Keratinocyte (primary cell): ENCODE measurements around the gene LCN2. TPM values are rescaled to one million over a fixed set of nuclear protein-coding genes. Genes with fewer than 3 reads are reported as not detected.

ENCODE experiments used
- DNase-seq: peaks from one replicate; pipeline ENCODE4 v3.0.0-alpha.2; 2011; ENCODE audit warnings: low read depth, missing footprints, low spot score
- FAIRE-seq: peaks from 2 replicates; lab custom pipeline; 2011; peaks lifted over from hg19 to GRCh38; lab: Jason Lieb, UNC
- H2AFZ ChIP-seq: 2 replicates; pipeline ENCODE4 v1.6.0; 2012; ENCODE audit warnings: low read length, control low read depth, inconsistent platforms; ENCODE audit not compliant: control insufficient read depth
- H3K27ac ChIP-seq: 2 replicates; pipeline ENCODE4 v1.5.1; 2011; ENCODE audit warnings: low read length; ENCODE audit not compliant: control insufficient read depth, insufficient read depth
- H3K27me3 ChIP-seq: 3 replicates; pipeline ENCODE4 v1.6.0; 2011; ENCODE audit warnings: low read length; ENCODE audit not compliant: control insufficient read depth, insufficient read depth; ENCODE audit errors: extremely low read depth
- H3K36me3 ChIP-seq, 2 experiments: 2 replicates in 1 of 2; 3 replicates in 1 of 2; pipeline ENCODE4 v1.5.1; 2011; ENCODE audit warnings: low read length in 2 of 2, mild to moderate bottlenecking in 1 of 2; ENCODE audit not compliant: control insufficient read depth in 2 of 2, insufficient read depth in 2 of 2; ENCODE audit errors: extremely low read depth in 1 of 2
- H3K4me1 ChIP-seq: 3 replicates; pipeline ENCODE4 v1.5.1; 2011; ENCODE audit warnings: low read length; ENCODE audit not compliant: control insufficient read depth, insufficient read depth; ENCODE audit errors: extremely low read depth
- H3K4me2 ChIP-seq: 3 replicates; pipeline ENCODE4 v1.6.0; 2011; ENCODE audit warnings: low read depth, low read length; ENCODE audit not compliant: control insufficient read depth, insufficient read depth; ENCODE audit errors: extremely low read depth
- H3K4me3 ChIP-seq, 3 experiments: fragments of 200-600 bp in 1 of 3; sonication (generic) in 1 of 3; 2 replicates in 2 of 3; 3 replicates in 1 of 3; pipeline ENCODE4 v1.5.1; 2011 to 2016; ENCODE audit warnings: low read length in 3 of 3, mild to moderate bottlenecking in 3 of 3, control low read depth in 2 of 3, inconsistent platforms in 1 of 3, low read depth in 1 of 3, mixed read lengths in 1 of 3, mixed run types in 1 of 3, moderate library complexity in 1 of 3; ENCODE audit not compliant: control insufficient read depth in 2 of 3, insufficient read depth in 2 of 3; ENCODE audit errors: extremely low read depth in 1 of 3
- H3K79me2 ChIP-seq: 2 replicates; pipeline ENCODE4 v1.6.0; 2012; ENCODE audit warnings: low read length; ENCODE audit not compliant: control insufficient read depth, insufficient read depth
- H3K9ac ChIP-seq: 3 replicates; pipeline ENCODE4 v1.6.0; 2011; ENCODE audit warnings: low read length; ENCODE audit not compliant: control insufficient read depth, insufficient read depth; ENCODE audit errors: extremely low read depth
- H3K9me1 ChIP-seq: 3 replicates; pipeline ENCODE4 v1.6.0; 2011; ENCODE audit warnings: low read length; ENCODE audit not compliant: control insufficient read depth, insufficient read depth; ENCODE audit errors: extremely low read depth
- H3K9me3 ChIP-seq: 2 replicates; pipeline ENCODE4 v1.5.1; 2012; ENCODE audit warnings: low read depth, low read length; ENCODE audit not compliant: control insufficient read depth
- H4K20me1 ChIP-seq: 3 replicates; pipeline ENCODE4 v1.6.0; 2011; ENCODE audit warnings: low read length; ENCODE audit not compliant: control insufficient read depth, insufficient read depth; ENCODE audit errors: extremely low read depth
- EZH2 ChIP-seq: IDR thresholded peaks from one replicate; pipeline ENCODE4 v1.6.1; 2012; ENCODE audit warnings: inconsistent platforms, mild to moderate bottlenecking, low read length, moderate library complexity
- dilution Hi-C: fragments of 300-500 bp; cut with MboI; formaldehyde crosslinking; loops from one replicate; pipeline ENCODE4 v1.7.0; 2020; ENCODE audit warnings: low sequenced_read_pairs; ENCODE audit not compliant: extremely low pct_ligation_motif_present
- polyA plus RNA-seq, 5 experiments: library from polyadenylated mRNA; depleted of rRNA in 3 of 5; stranded (reverse) in 3 of 5; stranded (forward) in 1 of 5; unstranded in 1 of 5; fragments of >200 nt; gene quantifications; 1 replicate in 1 of 5; 2 replicates in 3 of 5; 3 replicates in 1 of 5; pipeline versions ENCODE4 v1.2.1 to v1.2.3, GENCODE V29; 2011 to 2012; ENCODE audit warnings: missing spikeins in 2 of 5, low read depth in 1 of 5, low replicate concordance in 1 of 5
- TF ChIP-seq, protein P1 (sequence below), 3 experiments: IDR thresholded peaks in 1 of 3; conservative IDR thresholded peaks in 1 of 3; optimal IDR thresholded peaks in 1 of 3; 2 replicates in 2 of 3; 3 replicates in 1 of 3; pipeline versions ENCODE3 to v1.5.1; 2011; ENCODE audit warnings: low read length in 3 of 3, mild to moderate bottlenecking in 3 of 3, moderate library complexity in 2 of 3, control low read depth in 1 of 3, inconsistent platforms in 1 of 3; ENCODE audit not compliant: insufficient read depth in 2 of 3; ENCODE audit errors: extremely low read depth in 1 of 3

The LCN2 gene
- polyA plus RNA-seq, 1 donor (not counting 4 experiments of a cell fraction or from before 2014, with no cell fraction given), result 28.9 TPM

DNA sequence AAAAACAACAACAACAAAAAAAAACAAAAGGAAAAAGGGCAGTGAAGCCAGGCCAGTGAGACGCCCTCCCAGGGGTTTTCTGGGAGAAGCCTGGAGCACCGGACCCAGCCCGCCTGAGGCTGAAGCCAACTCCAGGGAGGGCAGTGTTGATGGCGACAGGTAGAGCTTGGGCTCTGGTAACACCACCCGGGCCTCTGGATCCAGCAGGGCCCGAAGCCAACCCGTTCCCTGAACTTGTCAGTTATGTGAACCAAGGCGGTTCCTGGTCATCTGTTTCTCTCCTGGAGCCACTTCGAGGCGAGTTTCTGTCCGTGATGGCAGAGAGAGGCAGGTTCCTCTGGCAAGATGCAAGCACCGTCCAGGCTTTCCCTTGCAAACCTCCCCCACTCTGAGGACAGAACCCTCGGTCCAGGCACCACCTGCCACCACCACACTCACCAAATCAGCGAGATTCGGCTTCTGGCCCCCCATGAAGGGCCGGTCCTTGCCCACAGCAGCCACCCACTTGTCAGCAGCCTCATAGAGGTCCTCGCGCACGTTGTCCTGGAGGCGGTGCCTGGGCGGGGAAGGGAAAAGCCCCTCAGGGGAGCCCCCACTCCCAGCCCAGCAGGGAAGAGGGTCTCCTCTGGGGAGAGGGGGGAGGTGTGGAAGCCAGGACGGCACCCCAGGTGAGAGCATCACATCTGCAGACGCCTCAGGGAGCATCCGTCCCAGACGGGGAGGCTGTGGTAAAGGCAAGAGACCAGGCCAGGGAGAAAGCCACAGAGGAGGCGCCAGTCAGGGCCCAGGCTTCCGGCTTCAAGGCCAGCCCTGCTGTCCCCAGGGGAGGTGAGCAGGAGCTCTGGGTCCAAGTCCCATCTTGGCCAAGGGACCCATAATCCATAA is 27.1 kb upstream of the LCN2 start:
- no peak for FAIRE-seq
- TF ChIP-seq, protein P1, sequence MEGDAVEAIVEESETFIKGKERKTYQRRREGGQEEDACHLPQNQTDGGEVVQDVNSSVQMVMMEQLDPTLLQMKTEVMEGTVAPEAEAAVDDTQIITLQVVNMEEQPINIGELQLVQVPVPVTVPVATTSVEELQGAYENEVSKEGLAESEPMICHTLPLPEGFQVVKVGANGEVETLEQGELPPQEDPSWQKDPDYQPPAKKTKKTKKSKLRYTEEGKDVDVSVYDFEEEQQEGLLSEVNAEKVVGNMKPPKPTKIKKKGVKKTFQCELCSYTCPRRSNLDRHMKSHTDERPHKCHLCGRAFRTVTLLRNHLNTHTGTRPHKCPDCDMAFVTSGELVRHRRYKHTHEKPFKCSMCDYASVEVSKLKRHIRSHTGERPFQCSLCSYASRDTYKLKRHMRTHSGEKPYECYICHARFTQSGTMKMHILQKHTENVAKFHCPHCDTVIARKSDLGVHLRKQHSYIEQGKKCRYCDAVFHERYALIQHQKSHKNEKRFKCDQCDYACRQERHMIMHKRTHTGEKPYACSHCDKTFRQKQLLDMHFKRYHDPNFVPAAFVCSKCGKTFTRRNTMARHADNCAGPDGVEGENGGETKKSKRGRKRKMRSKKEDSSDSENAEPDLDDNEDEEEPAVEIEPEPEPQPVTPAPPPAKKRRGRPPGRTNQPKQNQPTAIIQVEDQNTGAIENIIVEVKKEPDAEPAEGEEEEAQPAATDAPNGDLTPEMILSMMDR (optimal IDR thresholded peaks at IDR 0.05 in 1 of 3, IDR thresholded peaks at IDR 0.05 in 1 of 3, conservative IDR thresholded peaks at IDR 0.05 in 1 of 3; ENCODE audit: extremely low read depth in 1 of 3, insufficient read depth in 2 of 3, low read length in 3 of 3), result no peak
- no peak for TF ChIP-seq EZH2
- H3K4me1 ChIP-seq, result peaks cover 14% of the 10 kb centered on the region

DNA sequence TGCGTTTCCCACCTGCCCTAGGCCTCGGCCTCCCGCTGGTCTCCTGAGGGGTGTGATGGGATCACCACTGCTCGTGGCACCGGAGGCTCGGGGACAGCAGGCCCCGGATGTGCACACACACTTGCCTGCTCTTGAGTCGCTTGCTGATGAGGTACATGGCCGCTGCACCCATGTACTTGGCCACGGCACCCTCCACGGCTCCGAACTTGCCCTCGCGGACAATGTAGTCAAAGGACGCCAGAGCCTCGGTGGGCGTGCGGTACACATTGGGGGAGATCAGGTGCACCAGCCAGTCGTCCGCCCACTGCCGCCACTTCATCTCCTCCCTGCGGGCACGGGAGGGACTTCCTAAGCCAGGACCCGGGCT is 26.5 kb upstream of the LCN2 start:
- Histone ChIP-seq H3K9ac (no peak overlapping the region), H3K9me1 (no peaks in the 10 kb centered on the region), H3K27ac (no peak overlapping the region), H4K20me1 (peaks cover 3% of the 10 kb centered on the region), H3K4me2 (no peak overlapping the region), H3K36me3 (peaks cover 20 to 31% of the 10 kb centered on the region in 2 experiments), H2AFZ (no peak overlapping the region), H3K9me3 (no peaks in the 10 kb centered on the region), H3K79me2 (peaks cover 26% of the 10 kb centered on the region), H3K4me3 (no peak overlapping the region), H3K27me3 (no peaks in the 10 kb centered on the region), H3K4me1 (peaks cover 12% of the 10 kb centered on the region)
- TF ChIP-seq, protein P1 (optimal IDR thresholded peaks at IDR 0.05 in 1 of 3, IDR thresholded peaks at IDR 0.05 in 1 of 3, conservative IDR thresholded peaks at IDR 0.05 in 1 of 3; ENCODE audit: extremely low read depth in 1 of 3, insufficient read depth in 2 of 3, low read length in 3 of 3), result no peak
- no peak for TF ChIP-seq EZH2
- FAIRE-seq, result no peak
- DNase-seq, result no peak
- dilution Hi-C loops, result no loop called here

More for the DNA sequence above, 27.1 kb upstream of the LCN2 start:
- Histone ChIP-seq H3K9ac (no peak overlapping the region), H2AFZ (no peak overlapping the region), H3K36me3 (peaks cover 20 to 31% of the 10 kb centered on the region in 2 experiments), H3K79me2 (peaks cover 22% of the 10 kb centered on the region), H3K9me1 (no peaks in the 10 kb centered on the region), H3K9me3 (no peaks in the 10 kb centered on the region), H3K27ac (no peak overlapping the region), H3K4me2 (no peak overlapping the region), H3K27me3 (no peaks in the 10 kb centered on the region), H4K20me1 (peaks cover 3% of the 10 kb centered on the region), H3K4me3 (no peak overlapping the region)
- dilution Hi-C loops, result no loop called here
- DNase-seq, result no peak
